ENCODE results near the gene RAB19.

Gene RAB19

GRCh38 chr7:140433396-140433795 is 29.5 kb downstream of the RAB19 start:
- no peak overlapping the region for H3K9ac ChIP-seq (ENCODE audit: low read length)
- peaks cover 8% of the 10 kb centered on the region; the same call in 1 of the 2 replicates for H3K9me3 ChIP-seq (ENCODE audit: control insufficient read depth, insufficient read depth, low read depth, low read length)
- H3K4me1 ChIP-seq (ENCODE audit: control insufficient read depth, insufficient read depth, low read length) = no peaks in the 10 kb centered on the region
- H3K27me3 ChIP-seq (ENCODE audit: control insufficient read depth, insufficient read depth, low read length) = no peaks in the 10 kb centered on the region
- no peak overlapping the region for H3K4me3 ChIP-seq (ENCODE audit: low read depth, low read length)
- H3K27ac ChIP-seq (ENCODE audit: low read depth, low read length) = no peak overlapping the region
- no peaks in the 10 kb centered on the region for H3K36me3 ChIP-seq (ENCODE audit: control insufficient read depth, insufficient read depth, low read length)

- no peaks in the 10 kb centered on the region for H3K27me3 ChIP-seq (ENCODE audit: control insufficient read depth, insufficient read depth, low read length)
- no peak overlapping the region for H3K9ac ChIP-seq (ENCODE audit: low read length)
- no peaks in the 10 kb centered on the region for H3K4me1 ChIP-seq (ENCODE audit: control insufficient read depth, insufficient read depth, low read length)
- H3K36me3 ChIP-seq (ENCODE audit: control insufficient read depth, insufficient read depth, low read length) = no peaks in the 10 kb centered on the region
- no peak overlapping the region for H3K27ac ChIP-seq (ENCODE audit: low read depth, low read length)
- no peak overlapping the region for H3K4me3 ChIP-seq (ENCODE audit: low read depth, low read length)
- peaks cover 3% of the 10 kb centered on the region; the same call in 1 of the 2 replicates for H3K9me3 ChIP-seq (ENCODE audit: control insufficient read depth, insufficient read depth, low read depth, low read length)
Observed at GRCh38 chr7:140435252-140435895, 31.5 kb downstream of the RAB19 start.

GRCh38 chr7:140439359-140439758 is 35.5 kb downstream of the RAB19 start:
- no peak overlapping the region for H3K4me3 ChIP-seq (ENCODE audit: low read depth, low read length)
- H3K9me3 ChIP-seq (ENCODE audit: control insufficient read depth, insufficient read depth, low read depth, low read length) = no peaks in the 10 kb centered on the region
- no peaks in the 10 kb centered on the region for H3K36me3 ChIP-seq (ENCODE audit: control insufficient read depth, insufficient read depth, low read length)
- H3K27ac ChIP-seq (ENCODE audit: low read depth, low read length) = no peak overlapping the region
- no peaks in the 10 kb centered on the region for H3K4me1 ChIP-seq (ENCODE audit: control insufficient read depth, insufficient read depth, low read length)
- H3K9ac ChIP-seq (ENCODE audit: low read length) = no peak overlapping the region
- no peaks in the 10 kb centered on the region for H3K27me3 ChIP-seq (ENCODE audit: control insufficient read depth, insufficient read depth, low read length)

GRCh38 chr7:140440593-140440992 is 36.7 kb downstream of the RAB19 start:
- H3K9ac ChIP-seq (ENCODE audit: low read length) = no peak overlapping the region
- H3K27ac ChIP-seq (ENCODE audit: low read depth, low read length) = no peak overlapping the region
- no peaks in the 10 kb centered on the region for H3K9me3 ChIP-seq (ENCODE audit: control insufficient read depth, insufficient read depth, low read depth, low read length)
- H3K4me3 ChIP-seq (ENCODE audit: low read depth, low read length) = no peak overlapping the region
- H3K27me3 ChIP-seq (ENCODE audit: control insufficient read depth, insufficient read depth, low read length) = no peaks in the 10 kb centered on the region
- H3K36me3 ChIP-seq (ENCODE audit: control insufficient read depth, insufficient read depth, low read length) = no peaks in the 10 kb centered on the region
- H3K4me1 ChIP-seq (ENCODE audit: control insufficient read depth, insufficient read depth, low read length) = no peaks in the 10 kb centered on the region

GRCh38 chr7:140441519-140441918 is 37.7 kb downstream of the RAB19 start:
- H3K9me3 ChIP-seq (ENCODE audit: control insufficient read depth, insufficient read depth, low read depth, low read length) = no peaks in the 10 kb centered on the region
- no peaks in the 10 kb centered on the region for H3K27me3 ChIP-seq (ENCODE audit: control insufficient read depth, insufficient read depth, low read length)

GRCh38 chr7:140446467-140446866 is 42.6 kb downstream of the RAB19 start:
- Histone ChIP-seq H3K36me3 (ENCODE audit: control insufficient read depth, insufficient read depth, low read length) (no peaks in the 10 kb centered on the region), H3K4me3 (ENCODE audit: low read depth, low read length) (no peak overlapping the region), H3K9me3 (ENCODE audit: control insufficient read depth, insufficient read depth, low read depth, low read length) (no peaks in the 10 kb centered on the region), H3K27me3 (ENCODE audit: control insufficient read depth, insufficient read depth, low read length) (no peaks in the 10 kb centered on the region), H3K9ac (ENCODE audit: low read length) (no peak overlapping the region), H3K27ac (ENCODE audit: low read depth, low read length) (no peak overlapping the region), H3K4me1 (ENCODE audit: control insufficient read depth, insufficient read depth, low read length) (peaks cover 34% of the 10 kb centered on the region)

More at GRCh38 chr7:140441519-140441918, 37.7 kb downstream of the RAB19 start:
- H3K9ac ChIP-seq (ENCODE audit: low read length) = no peak overlapping the region
- no peaks in the 10 kb centered on the region for H3K36me3 ChIP-seq (ENCODE audit: control insufficient read depth, insufficient read depth, low read length)
- no peak overlapping the region for H3K27ac ChIP-seq (ENCODE audit: low read depth, low read length)
- no peaks in the 10 kb centered on the region for H3K4me1 ChIP-seq (ENCODE audit: control insufficient read depth, insufficient read depth, low read length)
- no peak overlapping the region for H3K4me3 ChIP-seq (ENCODE audit: low read depth, low read length)

- peaks cover 42% of the 10 kb centered on the region for H3K4me1 ChIP-seq (ENCODE audit: control insufficient read depth, insufficient read depth, low read length)
- no peak overlapping the region for H3K4me3 ChIP-seq (ENCODE audit: low read depth, low read length)
- peaks cover 6% of the 10 kb centered on the region for H3K36me3 ChIP-seq (ENCODE audit: control insufficient read depth, insufficient read depth, low read length)
- no peaks in the 10 kb centered on the region for H3K27me3 ChIP-seq (ENCODE audit: control insufficient read depth, insufficient read depth, low read length)
- H3K9me3 ChIP-seq (ENCODE audit: control insufficient read depth, insufficient read depth, low read depth, low read length) = no peaks in the 10 kb centered on the region
- no peak overlapping the region for H3K9ac ChIP-seq (ENCODE audit: low read length)
- H3K27ac ChIP-seq (ENCODE audit: low read depth, low read length) = no peak overlapping the region
Observed at GRCh38 chr7:140447841-140448240, 44.0 kb downstream of the RAB19 start.

GRCh38 chr7:140448781-140449480 is 45.1 kb downstream of the RAB19 start:
- Histone ChIP-seq H3K27me3 (ENCODE audit: control insufficient read depth, insufficient read depth, low read length) (no peaks in the 10 kb centered on the region), H3K4me1 (ENCODE audit: control insufficient read depth, insufficient read depth, low read length) (peaks cover 42% of the 10 kb centered on the region), H3K9ac (ENCODE audit: low read length) (no peak overlapping the region), H3K27ac (ENCODE audit: low read depth, low read length) (0 out of 2 replicates have a peak overlapping the region, but pooled peaks have one; percentile 43), H3K4me3 (ENCODE audit: low read depth, low read length) (0 out of 2 replicates have a peak overlapping the region, but pooled peaks have one; percentile 14), H3K36me3 (ENCODE audit: control insufficient read depth, insufficient read depth, low read length) (peaks cover 17% of the 10 kb centered on the region), H3K9me3 (ENCODE audit: control insufficient read depth, insufficient read depth, low read depth, low read length) (no peaks in the 10 kb centered on the region)

GRCh38 chr7:140451716-140452115 is 47.9 kb downstream of the RAB19 start:
- H3K9me3 ChIP-seq (ENCODE audit: control insufficient read depth, insufficient read depth, low read depth, low read length) = no peaks in the 10 kb centered on the region
- H3K36me3 ChIP-seq (ENCODE audit: control insufficient read depth, insufficient read depth, low read length) = peaks cover 42% of the 10 kb centered on the region
- no peak overlapping the region for H3K9ac ChIP-seq (ENCODE audit: low read length)
- no peak overlapping the region for H3K4me3 ChIP-seq (ENCODE audit: low read depth, low read length)
- H3K27me3 ChIP-seq (ENCODE audit: control insufficient read depth, insufficient read depth, low read length) = no peaks in the 10 kb centered on the region
- H3K4me1 ChIP-seq (ENCODE audit: control insufficient read depth, insufficient read depth, low read length) = peaks cover 64% of the 10 kb centered on the region
- no peak overlapping the region for H3K27ac ChIP-seq (ENCODE audit: low read depth, low read length)

- Histone ChIP-seq H3K27me3 (ENCODE audit: control insufficient read depth, insufficient read depth, low read length) (no peaks in the 10 kb centered on the region), H3K27ac (ENCODE audit: low read depth, low read length) (no peak overlapping the region), H3K9ac (ENCODE audit: low read length) (no peak overlapping the region), H3K9me3 (ENCODE audit: control insufficient read depth, insufficient read depth, low read depth, low read length) (no peaks in the 10 kb centered on the region), H3K36me3 (ENCODE audit: control insufficient read depth, insufficient read depth, low read length) (peaks cover 57% of the 10 kb centered on the region), H3K4me1 (ENCODE audit: control insufficient read depth, insufficient read depth, low read length) (peaks cover 68% of the 10 kb centered on the region), H3K4me3 (ENCODE audit: low read depth, low read length) (no peak overlapping the region)
Observed at GRCh38 chr7:140453273-140453672, 49.4 kb downstream of the RAB19 start.

Data from HUES6 (cell line).